SKM-1 treated with dmso at 0.1 percent for 144 hours (cell line): Measurements from ENCODE around the gene LONRF2.

Experiments
- DNase-seq: peaks from one replicate; lab custom pipeline; 2025; ENCODE audit not compliant: unreplicated experiment; lab: John Stamatoyannopoulos, UW

Gene LONRF2

DNA sequence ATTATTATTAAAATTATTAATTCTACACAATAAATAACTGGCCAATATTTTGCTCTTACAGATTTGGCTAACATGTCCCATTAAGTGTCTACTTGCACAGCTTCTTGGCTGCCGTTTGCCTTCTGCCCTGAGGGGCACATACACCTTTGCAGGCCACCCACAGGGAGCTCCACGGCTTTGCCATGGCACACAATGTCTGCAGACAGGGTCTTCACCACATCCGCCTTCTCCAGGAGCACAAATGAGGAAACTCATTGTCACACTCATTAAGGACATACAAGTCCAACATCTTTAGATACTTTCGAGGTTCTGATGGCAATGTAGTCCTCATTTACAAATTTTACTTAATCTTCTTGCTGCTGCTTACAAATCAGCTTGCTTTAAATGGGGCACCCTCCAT is 45.6 kb downstream of the LONRF2 start:
- DNase-seq: no peak

DNA sequence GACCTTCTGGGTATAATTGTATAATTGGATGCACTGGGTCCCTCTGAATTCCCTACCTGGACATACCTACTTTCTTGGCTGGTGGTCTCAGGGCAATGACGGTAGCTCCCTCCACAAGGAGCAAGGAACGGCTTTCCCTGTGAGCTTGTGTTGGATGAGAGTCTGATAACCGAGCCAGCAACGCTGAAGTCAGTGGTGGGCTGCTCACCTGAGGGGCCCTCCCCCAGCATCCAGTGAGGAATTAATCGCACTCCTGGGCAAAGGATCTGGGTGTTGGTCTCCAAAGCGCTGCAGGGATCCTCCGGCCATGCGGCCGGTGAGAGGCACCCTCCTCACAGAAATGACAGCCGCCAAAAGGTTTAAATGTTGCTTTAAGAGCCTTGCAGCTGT is 47.1 kb downstream of the LONRF2 start:
- no peak for DNase-seq

- DNase-seq: no peak
Measured at GRCh38 chr2:100274566-100275199, 47.6 kb downstream of the LONRF2 start.

DNA sequence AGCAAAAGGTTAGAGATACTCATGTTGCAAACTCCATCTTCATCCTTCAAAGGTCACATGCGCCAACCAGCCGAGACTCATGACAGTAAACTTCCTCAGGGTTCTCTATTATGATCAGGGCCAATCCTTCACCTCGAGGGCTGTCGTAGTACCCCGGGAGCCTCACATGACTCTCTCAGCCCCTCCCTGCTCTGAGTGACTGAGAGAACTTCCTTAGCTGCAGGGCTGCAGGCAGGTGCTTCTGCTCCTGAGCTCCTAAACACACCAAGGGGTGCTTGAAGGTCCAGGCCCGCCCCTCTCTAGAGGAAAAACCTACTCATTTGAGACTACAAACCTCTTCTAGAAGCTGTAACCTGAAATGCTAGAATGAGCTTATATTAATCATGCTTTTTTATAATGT is 48.2 kb downstream of the LONRF2 start:
- DNase-seq: no peak

- no peak for DNase-seq
Measured at GRCh38 chr2:100273387-100273786, 48.9 kb downstream of the LONRF2 start.

DNA sequence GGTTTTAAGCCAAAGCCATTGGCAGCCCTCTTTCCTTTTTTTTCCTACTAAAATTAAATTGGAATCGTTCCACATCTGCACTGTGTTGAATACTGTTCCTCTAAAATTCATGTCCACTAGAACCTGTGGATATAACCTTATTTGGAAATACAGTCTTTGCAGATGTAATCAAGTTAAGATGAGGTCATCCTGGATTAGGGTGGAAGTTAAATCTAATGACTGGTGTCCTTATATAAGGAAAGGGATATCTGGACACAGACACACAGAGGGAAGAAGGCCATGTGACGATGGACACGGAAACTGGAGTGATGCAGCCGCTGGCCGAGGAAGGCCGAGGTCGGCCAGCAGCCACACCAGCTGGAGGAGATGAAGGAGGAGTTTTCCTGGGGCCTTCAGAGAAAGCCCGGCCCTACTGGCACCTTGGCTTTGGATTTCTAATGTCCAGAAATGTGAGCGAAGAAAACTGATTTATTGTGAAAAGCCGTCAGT is 49.4 kb downstream of the LONRF2 start:
- DNase-seq: no peak

DNA sequence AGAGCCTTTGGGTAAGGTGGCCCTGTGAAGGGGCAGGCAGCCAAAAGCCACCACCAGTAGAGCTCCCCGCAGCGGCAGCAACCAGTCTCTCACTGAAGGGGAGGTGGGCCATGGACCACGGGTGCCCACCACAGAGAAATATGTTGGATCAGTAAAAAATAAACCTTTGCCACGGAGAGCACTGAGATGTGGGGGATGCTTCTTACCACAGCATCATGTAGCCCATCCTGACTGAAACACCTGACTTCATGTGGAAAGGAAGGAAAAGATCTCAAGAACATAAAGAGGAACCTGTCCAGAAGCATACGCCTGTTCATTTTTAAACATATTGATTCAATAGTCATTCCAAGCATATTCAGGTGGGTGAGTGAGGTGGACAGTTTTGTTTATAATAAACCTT is 51.1 kb downstream of the LONRF2 start:
- no peak for DNase-seq

GRCh38 chr2:100270381-100271146 is 51.7 kb downstream of the LONRF2 start:
- DNase-seq: no peak

GRCh38 chr2:100269889-100270288 is 52.4 kb downstream of the LONRF2 start:
- no peak for DNase-seq

GRCh38 chr2:100268986-100269385 is 53.3 kb downstream of the LONRF2 start:
- no peak for DNase-seq

DNA sequence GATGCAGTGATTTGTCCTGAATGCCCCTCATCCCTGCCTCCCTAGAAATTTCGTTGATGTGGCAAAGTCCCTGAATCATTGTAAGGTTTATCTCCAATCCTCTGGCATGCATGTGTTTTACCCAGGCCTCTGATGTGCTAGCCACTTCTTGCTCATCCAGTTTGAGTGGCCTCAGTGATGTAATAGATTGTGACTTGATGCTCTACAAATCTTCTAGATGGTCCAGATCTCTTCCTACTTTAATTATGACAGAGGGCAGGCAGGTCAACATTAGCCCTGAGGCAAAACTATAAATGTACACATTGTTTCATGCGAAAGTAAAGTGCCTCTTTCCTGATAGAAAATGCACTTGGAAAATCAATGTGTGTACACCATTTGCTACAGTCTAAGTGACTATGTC is 54.5 kb downstream of the LONRF2 start:
- DNase-seq: no peak

DNA sequence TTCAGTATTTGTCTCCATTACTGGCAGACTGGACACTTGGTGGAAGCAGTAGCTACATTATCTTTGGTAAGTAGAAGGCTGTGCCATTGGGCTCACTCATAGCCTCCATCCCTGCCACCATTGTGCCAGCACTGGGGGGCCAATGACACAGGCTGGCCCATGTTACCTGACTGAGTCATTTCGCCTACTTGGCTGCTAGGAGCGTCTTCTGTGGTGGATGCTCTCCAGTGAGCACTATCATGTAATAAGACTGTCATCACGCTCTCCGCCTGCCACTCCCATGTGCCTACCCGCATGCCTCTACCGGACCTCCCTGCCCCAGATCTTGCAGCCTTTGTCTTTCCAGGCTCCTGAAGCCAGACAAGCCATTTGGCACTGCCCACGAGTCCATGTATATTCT is 56.2 kb downstream of the LONRF2 start:
- no peak for DNase-seq

- no peak for DNase-seq
Measured at GRCh38 chr2:100265226-100265625, 57.1 kb downstream of the LONRF2 start.

- DNase-seq: no peak
Measured at GRCh38 chr2:100264651-100265050, 57.6 kb downstream of the LONRF2 start.

DNA sequence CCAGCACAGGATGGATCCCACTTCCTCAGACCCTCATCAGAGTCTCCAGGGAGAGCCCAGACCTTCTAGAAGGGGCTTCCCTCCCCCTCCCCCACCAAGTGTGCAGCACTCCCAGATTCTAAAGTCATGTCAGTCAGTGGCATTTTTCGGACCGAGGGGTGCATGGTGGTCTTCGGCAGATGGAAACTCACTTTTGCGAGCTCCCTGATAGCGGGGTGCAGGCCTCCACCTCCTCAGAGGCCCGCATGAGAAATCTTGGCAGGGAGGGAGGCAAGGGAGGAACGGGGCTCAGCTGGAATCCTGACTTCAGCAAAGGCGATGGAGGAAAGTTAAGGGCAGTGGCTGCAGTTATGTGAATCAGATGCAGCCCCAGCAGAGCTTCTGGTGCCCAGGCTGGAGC is 58.2 kb downstream of the LONRF2 start:
- no peak for DNase-seq

DNA sequence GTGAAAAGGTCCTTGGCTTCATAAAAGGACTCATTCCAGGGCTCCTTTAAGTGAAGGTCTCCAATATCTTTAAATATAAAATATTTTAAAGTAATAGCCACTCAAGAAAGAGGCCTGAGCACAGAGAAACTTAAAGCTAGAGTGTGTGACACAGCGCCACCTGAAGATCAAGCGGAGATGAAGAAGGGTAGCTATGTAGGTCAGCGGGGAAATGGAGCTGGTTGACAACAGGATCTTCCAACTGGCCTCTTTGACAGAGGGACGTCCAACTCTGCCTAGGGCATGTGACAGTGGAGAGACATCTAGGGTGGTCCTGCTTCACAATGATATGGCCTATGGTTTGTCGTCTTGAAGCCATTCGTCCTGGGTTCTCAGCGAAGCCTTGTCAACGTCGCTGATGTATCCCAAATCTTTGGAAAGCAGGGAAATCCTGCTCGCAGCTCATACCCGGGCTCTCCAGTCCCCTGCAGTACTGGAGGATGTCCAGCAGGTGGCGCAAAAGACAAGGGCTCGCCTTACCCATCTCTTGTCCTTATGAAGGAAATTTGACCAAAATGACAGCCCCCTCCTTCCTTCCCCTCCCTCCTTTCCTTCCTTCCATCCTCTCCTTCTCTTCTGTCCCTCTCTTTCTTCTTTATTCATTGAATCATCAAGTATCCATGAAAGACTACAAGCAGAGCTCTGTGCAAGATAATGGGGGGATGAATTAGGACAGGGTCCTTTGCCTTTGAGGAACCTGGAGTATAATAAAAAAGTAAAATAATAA is 59.6 kb downstream of the LONRF2 start:
- DNase-seq: peak; percentile 51

GRCh38 chr2:100262046-100262445 is 60.3 kb downstream of the LONRF2 start:
- peak; percentile 50 for DNase-seq

- peak; percentile 42 for DNase-seq
Measured at GRCh38 chr2:100260712-100261620, 61.3 kb downstream of the LONRF2 start.

GRCh38 chr2:100259106-100259505 is 63.2 kb downstream of the LONRF2 start:
- DNase-seq: no peak

DNA sequence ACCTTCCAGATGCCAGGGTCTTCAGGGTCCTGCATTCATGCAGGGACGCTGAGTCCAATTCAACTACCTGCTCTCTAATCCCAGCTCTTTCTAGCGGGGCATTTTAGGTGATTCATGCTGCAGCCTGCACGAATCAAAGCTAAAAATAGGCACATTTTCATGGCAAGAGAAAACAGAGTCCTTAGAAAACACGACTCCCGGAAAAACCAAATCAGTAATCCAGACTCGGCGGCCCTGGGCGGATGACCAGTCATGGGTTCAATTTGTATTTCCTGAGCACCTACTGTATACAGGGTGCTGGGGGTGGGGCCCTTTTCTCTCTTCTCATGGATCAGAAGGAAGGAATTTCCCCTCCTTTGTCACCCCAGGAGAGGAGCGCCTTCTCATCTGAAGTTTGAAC is 64.4 kb downstream of the LONRF2 start:
- DNase-seq: no peak

- no peak for DNase-seq
Measured at GRCh38 chr2:100256849-100257248, 65.5 kb downstream of the LONRF2 start.
